ENCODE results near the gene AP1M2.
A peak's percentile ranks its signal among the peaks of the same experiment; 100 is the strongest.

AP1M2 gene

GRCh38 chr19:10568826-10569651 lies 18.1 kb downstream of the AP1M2 start, which contains the start of gene CDKN2D:
Gene CDKN2D (minus strand): TSS chr19:10568979. CDS start chr19:10568653, 326 bp downstream.
- CTCF ChIA-PET, result interaction anchor here (0.7 to 5.6 kb wide), 17 partner anchors 9 to 309 kb away, joined by 3 to 28 read pairs (median 4); no protein-coding TSS in a partner anchor
- H3K36me3 ChIP-seq (ENCODE audit: control insufficient read depth in 2 of 2, insufficient read depth in 1 of 2, low read length in 2 of 2), result peaks cover 0 to 4% of the 10 kb centered on the region in 2 experiments; a peak in 2 of 3 replicates
- H3K27ac ChIP-seq (ENCODE audit: extremely low read depth, low read depth, low read length), result peak within 1 kb of the TSS; percentile 75
- H3K4me3 ChIP-seq (ENCODE audit: low read depth, low read length), result peak within 1 kb of the TSS; percentile 44
- H3K4me1 ChIP-seq (ENCODE audit: control insufficient read depth, insufficient read depth, low read length), result peaks cover 13% of the 10 kb centered on the region
- no peaks in the 10 kb centered on the region for H3K9me3 ChIP-seq (ENCODE audit: control insufficient read depth, insufficient read depth, low read depth, low read length)
- POLR2A ChIA-PET, result interaction anchor here (0.6 to 1.7 kb wide), 3 partner anchors 14 to 66 kb away, joined by 3 to 7 read pairs (median 6); partner anchors contain the start of gene KEAP1
- TF ChIP-seq OSR2 (tag by site-specific recombination; IDR thresholded peaks at IDR 0.05) (peak; percentile 96), KLF1 (tag by site-specific recombination; IDR thresholded peaks at IDR 0.05) (peak; percentile 40; the same call in 1 of the 2 replicates), ZNF266 (tag by site-specific recombination; IDR thresholded peaks at IDR 0.05; ENCODE audit: low read depth) (no peak), ZNF280D (tag by site-specific recombination; IDR thresholded peaks at IDR 0.05) (no peak), YY1 (tag by site-specific recombination; IDR thresholded peaks at IDR 0.05) (peak; percentile 61; the same call in 1 of the 2 replicates), BCL11A (tag by site-specific recombination; IDR thresholded peaks at IDR 0.05; ENCODE audit: low read depth) (peak; percentile 49; the same call in 1 of the 2 replicates), SCRT1 (tag by site-specific recombination; IDR thresholded peaks at IDR 0.05; ENCODE audit: borderline replicate concordance) (peak; percentile 57; the same call in 1 of the 2 replicates), ZSCAN23 (tag by site-specific recombination; IDR thresholded peaks at IDR 0.05) (0 out of 2 replicates have a peak, but pooled peaks have one; percentile 42), ZBTB48 (tag by site-specific recombination; IDR thresholded peaks at IDR 0.05) (peak; percentile 50; the same call in 1 of the 2 replicates), ZNF555 (tag by site-specific recombination; conservative IDR thresholded peaks at IDR 0.05) (no peak), ZFP69B (tag by site-specific recombination; IDR thresholded peaks at IDR 0.05) (peak; percentile 40; the same call in 1 of the 2 replicates), ZBTB7A (tag by site-specific recombination; IDR thresholded peaks at IDR 0.05; ENCODE audit: low read depth) (peak; percentile 73; the same call in 1 of the 2 replicates), ZNF341 (tag by site-specific recombination; IDR thresholded peaks at IDR 0.05; ENCODE audit: low read depth) (peak; percentile 43; the same call in 1 of the 2 replicates), ZNF837 (tag by site-specific recombination; IDR thresholded peaks at IDR 0.05) (no peak), OVOL3 (tag by site-specific recombination; IDR thresholded peaks at IDR 0.05) (peak; percentile 70; the same call in 1 of the 2 replicates), ZNF10 (tag by site-specific recombination; IDR thresholded peaks at IDR 0.05) (peak; percentile 74; the same call in 1 of the 2 replicates), ZNF639 (tag by site-specific recombination; IDR thresholded peaks at IDR 0.05) (peak; percentile 54; the same call in 1 of the 2 replicates), ZBTB1 (tag by site-specific recombination; IDR thresholded peaks at IDR 0.05) (no peak), ZNF76 (tag by site-specific recombination; IDR thresholded peaks at IDR 0.05; ENCODE audit: borderline replicate concordance, low read depth) (peak; percentile 68; the same call in 1 of the 2 replicates), ZNF335 (tag by site-specific recombination; conservative IDR thresholded peaks at IDR 0.05) (peak; percentile 91)
- TF ChIP-seq, protein P1, sequence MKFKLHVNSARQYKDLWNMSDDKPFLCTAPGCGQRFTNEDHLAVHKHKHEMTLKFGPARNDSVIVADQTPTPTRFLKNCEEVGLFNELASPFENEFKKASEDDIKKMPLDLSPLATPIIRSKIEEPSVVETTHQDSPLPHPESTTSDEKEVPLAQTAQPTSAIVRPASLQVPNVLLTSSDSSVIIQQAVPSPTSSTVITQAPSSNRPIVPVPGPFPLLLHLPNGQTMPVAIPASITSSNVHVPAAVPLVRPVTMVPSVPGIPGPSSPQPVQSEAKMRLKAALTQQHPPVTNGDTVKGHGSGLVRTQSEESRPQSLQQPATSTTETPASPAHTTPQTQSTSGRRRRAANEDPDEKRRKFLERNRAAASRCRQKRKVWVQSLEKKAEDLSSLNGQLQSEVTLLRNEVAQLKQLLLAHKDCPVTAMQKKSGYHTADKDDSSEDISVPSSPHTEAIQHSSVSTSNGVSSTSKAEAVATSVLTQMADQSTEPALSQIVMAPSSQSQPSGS (tag by site-specific recombination; IDR thresholded peaks at IDR 0.05; ENCODE audit: low read depth), result no peak
- TF ChIP-seq, protein P2, sequence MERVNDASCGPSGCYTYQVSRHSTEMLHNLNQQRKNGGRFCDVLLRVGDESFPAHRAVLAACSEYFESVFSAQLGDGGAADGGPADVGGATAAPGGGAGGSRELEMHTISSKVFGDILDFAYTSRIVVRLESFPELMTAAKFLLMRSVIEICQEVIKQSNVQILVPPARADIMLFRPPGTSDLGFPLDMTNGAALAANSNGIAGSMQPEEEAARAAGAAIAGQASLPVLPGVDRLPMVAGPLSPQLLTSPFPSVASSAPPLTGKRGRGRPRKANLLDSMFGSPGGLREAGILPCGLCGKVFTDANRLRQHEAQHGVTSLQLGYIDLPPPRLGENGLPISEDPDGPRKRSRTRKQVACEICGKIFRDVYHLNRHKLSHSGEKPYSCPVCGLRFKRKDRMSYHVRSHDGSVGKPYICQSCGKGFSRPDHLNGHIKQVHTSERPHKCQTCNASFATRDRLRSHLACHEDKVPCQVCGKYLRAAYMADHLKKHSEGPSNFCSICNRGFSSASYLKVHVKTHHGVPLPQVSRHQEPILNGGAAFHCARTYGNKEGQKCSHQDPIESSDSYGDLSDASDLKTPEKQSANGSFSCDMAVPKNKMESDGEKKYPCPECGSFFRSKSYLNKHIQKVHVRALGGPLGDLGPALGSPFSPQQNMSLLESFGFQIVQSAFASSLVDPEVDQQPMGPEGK (tag by site-specific recombination; IDR thresholded peaks at IDR 0.05), result 0 out of 2 replicates have a peak, but pooled peaks have one; percentile 40
- TF ChIP-seq, protein P3, sequence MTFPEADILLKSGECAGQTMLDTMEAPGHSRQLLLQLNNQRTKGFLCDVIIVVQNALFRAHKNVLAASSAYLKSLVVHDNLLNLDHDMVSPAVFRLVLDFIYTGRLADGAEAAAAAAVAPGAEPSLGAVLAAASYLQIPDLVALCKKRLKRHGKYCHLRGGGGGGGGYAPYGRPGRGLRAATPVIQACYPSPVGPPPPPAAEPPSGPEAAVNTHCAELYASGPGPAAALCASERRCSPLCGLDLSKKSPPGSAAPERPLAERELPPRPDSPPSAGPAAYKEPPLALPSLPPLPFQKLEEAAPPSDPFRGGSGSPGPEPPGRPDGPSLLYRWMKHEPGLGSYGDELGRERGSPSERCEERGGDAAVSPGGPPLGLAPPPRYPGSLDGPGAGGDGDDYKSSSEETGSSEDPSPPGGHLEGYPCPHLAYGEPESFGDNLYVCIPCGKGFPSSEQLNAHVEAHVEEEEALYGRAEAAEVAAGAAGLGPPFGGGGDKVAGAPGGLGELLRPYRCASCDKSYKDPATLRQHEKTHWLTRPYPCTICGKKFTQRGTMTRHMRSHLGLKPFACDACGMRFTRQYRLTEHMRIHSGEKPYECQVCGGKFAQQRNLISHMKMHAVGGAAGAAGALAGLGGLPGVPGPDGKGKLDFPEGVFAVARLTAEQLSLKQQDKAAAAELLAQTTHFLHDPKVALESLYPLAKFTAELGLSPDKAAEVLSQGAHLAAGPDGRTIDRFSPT (tag by site-specific recombination; IDR thresholded peaks at IDR 0.05), result peak; percentile 90
- TF ChIP-seq, protein P4, sequence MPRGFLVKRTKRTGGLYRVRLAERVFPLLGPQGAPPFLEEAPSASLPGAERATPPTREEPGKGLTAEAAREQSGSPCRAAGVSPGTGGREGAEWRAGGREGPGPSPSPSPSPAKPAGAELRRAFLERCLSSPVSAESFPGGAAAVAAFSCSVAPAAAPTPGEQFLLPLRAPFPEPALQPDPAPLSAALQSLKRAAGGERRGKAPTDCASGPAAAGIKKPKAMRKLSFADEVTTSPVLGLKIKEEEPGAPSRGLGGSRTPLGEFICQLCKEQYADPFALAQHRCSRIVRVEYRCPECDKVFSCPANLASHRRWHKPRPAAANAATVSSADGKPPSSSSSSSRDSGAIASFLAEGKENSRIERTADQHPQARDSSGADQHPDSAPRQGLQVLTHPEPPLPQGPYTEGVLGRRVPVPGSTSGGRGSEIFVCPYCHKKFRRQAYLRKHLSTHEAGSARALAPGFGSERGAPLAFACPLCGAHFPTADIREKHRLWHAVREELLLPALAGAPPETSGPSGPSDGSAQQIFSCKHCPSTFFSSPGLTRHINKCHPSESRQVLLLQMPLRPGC (tag by site-specific recombination; IDR thresholded peaks at IDR 0.05), result peak; percentile 84
